HG03442 (cell line): ENCODE measurements around the gene IL6ST.
"Not testable (repeated sequence)": the region's sequence is repeated elsewhere in the genome, so short reads cannot be mapped to it uniquely, and the experiment has no call there.

Experiments used
- ATAC-seq: cut with Tn5 transposase; IDR thresholded peaks from one replicate; pipeline ENCODE4 v1.9.1; 2021; ENCODE audit warnings: mild to moderate bottlenecking, moderate library complexity; ENCODE audit not compliant: unreplicated experiment

Gene IL6ST

GRCh38 chr5:55969956-55970355 lies 24.8 kb downstream of the IL6ST start:
- ATAC-seq, result no peak

DNA sequence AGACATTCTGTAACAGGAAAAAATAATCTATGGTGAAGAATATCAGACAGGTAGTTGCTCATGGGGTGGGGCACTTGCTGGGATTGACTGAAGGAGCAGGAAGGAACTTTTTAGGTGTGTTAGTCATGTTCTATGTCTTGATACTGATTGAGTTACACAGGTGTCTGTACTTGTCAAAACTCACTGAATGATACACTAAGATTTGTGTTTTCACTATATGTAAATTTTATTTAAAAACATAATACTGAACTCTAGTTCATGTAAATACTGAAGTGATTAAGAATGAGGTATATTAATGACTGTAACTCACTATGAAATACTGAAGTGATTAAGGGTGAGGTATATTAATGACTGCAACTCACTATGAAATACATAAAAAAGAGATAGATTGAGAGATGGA lies 28.5 kb downstream of the IL6ST start:
- ATAC-seq, result no peak

DNA sequence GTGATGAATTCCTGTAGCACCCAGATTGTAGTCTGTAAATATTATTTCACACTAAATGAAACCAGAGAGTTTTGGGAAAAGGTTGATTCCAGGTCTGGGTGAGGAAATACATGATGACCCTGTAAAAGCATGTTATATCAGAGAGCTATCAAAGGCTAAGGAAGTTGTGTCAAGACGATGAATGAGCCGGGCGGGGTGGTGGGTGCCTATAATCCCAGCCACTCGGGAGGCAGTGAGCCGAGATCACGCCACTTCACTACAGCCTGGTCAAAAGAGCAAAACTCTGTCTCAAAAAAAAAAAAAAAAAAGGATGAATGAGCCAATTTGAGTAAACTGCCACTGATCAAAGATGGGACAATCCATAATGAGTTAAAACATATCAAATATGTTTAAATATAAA lies 29.2 kb downstream of the IL6ST start:
- ATAC-seq, result no peak

DNA sequence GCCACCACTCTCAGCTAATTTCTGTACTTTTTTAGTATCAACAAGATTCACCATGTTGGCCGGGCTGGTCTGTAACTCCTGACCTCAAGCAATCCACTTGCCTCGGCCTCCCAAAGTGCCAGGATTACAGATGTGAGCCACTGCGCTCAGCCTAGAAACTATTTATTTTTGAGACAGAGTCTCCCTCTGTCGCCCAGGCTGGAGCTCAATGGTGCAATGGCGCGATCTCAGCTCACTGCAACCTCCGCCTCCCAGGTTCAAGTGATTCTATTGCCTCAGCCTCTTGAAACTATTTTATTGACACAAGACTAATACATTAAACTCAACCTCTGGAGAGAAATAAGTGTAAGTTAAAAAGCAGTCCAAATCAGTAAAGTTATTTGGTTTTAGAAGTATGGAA lies 34.0 kb downstream of the IL6ST start:
- no peak for ATAC-seq

- ATAC-seq, result no peak
Observed at GRCh38 chr5:55959208-55959607, 35.6 kb downstream of the IL6ST start.

GRCh38 chr5:55941154-55941553 lies 53.6 kb downstream of the IL6ST start:
- not testable (repeated sequence) for ATAC-seq

GRCh38 chr5:55937598-55937997 lies 57.2 kb downstream of the IL6ST start:
- ATAC-seq, result not testable (repeated sequence)

GRCh38 chr5:55936100-55936693 lies 58.6 kb downstream of the IL6ST start:
- ATAC-seq, result no peak

DNA sequence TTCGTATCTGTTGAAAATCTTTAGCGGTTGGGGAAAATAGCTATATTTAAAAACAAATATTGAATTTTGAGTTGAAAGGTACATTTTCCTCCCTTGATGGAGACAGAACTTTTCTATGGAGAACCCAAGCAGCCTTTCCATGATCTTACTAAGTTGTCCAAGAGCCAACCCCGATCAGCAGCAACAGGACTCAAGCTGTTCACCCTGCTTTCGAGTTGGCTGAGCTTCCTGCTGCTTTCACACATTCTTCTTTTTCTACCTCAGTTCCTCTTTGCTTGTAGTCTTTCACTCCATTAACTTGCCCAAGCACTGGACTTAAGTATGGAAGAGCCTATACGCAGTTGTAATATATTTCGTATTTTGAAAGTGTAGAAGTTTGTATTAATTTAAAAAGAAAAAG lies 59.4 kb downstream of the IL6ST start:
- no peak for ATAC-seq

GRCh38 chr5:55934720-55935119 lies 60.0 kb downstream of the IL6ST start:
- ATAC-seq, result no peak

DNA sequence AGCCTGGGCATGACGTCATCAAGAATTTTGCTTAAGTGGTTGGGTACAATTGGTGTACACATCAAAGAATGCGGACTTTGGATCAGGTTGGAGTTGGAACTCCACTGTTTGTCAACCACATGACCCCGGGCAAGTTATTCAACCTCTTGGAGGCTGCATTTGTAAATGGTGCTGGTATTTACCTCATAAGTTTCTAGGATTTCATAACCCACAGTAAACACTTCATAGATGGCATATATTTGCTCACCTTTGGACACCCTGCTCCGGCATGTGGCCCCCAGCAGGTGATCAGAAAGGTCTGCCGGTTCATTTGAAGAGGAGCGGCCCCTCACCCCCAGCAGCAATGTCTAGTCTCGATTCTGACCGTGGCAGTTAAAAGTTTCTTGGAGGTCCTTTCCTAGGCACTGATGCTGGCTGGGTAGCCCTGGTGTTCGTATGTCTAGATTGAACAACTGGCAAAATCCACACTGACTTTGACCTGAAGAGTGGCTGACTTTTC lies 60.6 kb downstream of the IL6ST start:
- no peak for ATAC-seq

DNA sequence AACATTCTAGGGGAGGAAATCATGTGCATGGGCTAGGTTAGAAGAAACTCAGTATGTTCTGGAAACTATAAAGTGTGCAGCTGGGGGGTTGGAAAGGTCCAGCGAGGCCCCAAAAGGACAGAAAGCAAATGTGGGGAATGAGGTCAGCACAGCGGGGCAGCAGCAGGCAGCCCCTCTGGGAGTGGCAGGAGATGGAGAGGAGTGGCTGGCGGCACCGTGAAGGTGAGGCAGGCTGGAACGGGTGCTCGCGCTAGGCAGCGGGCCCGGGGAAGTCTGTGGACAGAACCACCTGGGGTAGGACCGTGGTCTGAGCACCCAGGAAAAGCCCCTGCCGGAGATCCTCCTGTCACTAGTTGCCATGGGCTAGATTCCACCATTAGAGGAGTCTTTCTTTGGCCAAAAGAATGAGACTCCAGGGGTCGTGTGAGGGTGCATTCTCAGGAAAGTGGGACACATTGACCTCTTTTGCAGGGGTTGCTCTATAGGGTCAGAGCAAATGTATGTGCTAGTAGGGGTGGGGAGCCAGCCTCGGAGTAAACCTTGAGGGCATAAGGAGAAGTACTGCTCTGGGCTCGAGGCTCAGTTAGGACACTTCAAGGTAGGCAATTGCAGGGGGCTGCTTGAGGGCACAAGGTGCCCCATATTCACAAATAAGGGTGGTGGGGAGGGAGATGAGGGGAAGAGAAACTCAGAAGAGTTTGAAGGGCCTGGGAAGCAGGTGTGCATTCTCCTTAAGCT lies 61.2 kb downstream of the IL6ST start:
- no peak for ATAC-seq

DNA sequence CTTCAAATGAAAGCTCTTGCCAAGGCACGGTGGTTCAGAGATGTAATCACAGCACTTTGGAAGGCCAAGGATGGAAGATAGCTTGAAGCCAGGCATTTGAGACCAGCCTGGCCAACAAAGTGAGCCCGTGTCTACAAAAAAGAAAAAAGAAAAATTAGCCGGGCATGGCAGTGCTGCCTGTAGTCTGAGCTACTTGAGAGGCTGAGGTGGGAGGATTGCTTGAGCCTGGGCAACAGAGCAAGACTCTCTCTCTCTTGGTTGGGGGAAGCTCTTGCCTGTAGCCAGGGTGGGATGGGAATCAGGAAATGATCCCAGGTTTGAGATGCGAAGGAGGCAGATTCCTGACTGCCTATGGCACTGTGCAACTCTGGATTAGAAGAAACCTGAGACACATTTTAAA lies 62.1 kb downstream of the IL6ST start:
- ATAC-seq, result no peak

DNA sequence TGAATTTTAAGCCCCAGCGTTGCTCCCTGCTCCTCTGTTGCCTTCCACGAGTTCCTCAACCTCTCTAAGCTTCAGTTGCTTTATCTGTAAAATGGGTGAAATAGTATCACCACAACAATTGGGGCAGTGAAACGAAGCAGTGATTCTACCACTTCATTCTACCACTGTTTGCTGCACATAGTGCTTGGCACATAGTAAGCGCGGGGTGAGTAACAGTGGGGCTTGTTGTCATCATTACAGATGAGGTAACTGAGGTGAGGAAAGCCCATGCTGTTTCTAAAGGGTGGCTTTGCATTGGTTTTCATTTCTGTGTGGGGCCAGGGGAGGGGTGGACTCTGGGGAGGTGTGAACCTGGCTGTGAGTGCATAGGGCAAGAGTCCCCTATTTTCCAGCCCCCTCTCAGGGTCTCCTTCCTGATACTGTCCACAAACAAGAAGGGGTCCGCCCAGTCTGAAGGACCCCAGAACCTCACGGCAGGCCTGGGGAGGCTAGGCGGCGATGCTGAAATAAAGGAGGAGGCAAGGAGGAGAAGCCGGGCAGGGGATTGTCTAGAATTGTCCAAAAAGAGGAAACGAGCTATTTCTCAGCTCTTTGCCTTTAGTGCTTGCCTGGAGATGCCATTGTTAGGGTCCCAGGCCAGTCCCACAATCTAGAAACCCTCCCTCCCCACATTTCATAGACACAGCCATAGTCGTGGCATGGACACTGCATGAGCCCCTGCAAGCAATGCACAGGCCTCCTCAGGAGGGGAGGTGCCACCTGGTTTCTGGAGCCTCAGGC lies 65.6 kb downstream of the IL6ST start:
- ATAC-seq, result no peak

- ATAC-seq, result no peak
Observed at GRCh38 chr5:55927861-55928655, 66.7 kb downstream of the IL6ST start.

- ATAC-seq, result no peak
Observed at GRCh38 chr5:55926476-55926875, 68.3 kb downstream of the IL6ST start.

DNA sequence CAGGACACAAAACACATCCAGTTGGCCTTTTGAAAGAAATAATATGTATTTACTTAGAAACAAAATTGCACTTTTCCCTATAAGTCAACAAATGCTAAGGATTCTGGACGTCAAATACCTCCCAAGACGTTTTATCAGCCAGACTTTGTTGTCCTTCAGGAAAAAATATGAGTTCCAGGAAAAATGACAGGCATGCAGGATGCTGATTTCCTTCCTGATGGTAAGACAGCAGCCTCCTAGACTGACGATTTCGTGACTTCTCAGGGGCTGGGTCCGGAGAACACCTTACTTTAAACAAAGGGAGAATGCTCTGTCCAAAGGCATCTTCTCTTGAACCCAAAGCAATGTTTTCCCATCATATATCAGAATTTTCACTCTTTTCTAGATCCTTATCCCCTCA lies 69.1 kb downstream of the IL6ST start:
- no peak for ATAC-seq

- ATAC-seq, result no peak
Observed at GRCh38 chr5:55925181-55925580, 69.6 kb downstream of the IL6ST start.

GRCh38 chr5:55924744-55925143 lies 70.0 kb downstream of the IL6ST start:
- ATAC-seq, result no peak

DNA sequence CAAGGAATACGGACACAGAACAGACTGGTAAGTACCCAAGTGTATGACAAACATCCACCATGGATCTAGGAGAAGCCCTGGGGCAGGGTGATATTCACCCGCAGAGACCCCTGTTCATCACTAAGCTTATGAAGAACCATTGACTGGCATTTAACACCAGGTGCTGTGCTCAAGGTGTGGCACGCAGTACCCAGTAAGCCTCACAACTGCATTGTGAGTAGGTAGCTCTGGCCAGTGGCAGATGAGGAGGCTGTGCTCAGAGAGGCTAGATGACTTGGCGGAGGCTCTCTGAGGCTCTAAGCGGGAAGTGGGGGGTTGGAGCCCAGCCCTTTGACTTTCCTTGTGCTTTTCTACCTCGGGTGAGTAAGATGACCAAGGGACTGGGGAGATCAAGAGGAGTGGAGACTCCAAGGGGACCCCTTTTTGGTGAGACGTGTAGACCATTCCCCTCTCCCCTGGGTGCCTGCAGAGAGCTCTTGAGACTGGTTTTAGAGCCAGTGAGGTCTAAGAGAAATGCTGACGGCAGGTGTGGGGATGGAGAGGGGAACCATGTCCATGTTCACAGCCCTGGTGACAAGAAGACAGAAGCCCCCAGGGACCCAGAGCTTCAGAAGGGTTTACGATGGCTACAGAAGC lies 70.8 kb downstream of the IL6ST start:
- ATAC-seq, result no peak
